ENCODE data around the gene NOX4. TPM values are rescaled to one million over a fixed set of nuclear protein-coding genes. Genes with fewer than 3 reads are reported as not detected.

The NOX4 gene
- total RNA-seq, 4 donors from 2014 or later = 0.30 to 1.4 (median 0.91) TPM; not detected in 1

DNA sequence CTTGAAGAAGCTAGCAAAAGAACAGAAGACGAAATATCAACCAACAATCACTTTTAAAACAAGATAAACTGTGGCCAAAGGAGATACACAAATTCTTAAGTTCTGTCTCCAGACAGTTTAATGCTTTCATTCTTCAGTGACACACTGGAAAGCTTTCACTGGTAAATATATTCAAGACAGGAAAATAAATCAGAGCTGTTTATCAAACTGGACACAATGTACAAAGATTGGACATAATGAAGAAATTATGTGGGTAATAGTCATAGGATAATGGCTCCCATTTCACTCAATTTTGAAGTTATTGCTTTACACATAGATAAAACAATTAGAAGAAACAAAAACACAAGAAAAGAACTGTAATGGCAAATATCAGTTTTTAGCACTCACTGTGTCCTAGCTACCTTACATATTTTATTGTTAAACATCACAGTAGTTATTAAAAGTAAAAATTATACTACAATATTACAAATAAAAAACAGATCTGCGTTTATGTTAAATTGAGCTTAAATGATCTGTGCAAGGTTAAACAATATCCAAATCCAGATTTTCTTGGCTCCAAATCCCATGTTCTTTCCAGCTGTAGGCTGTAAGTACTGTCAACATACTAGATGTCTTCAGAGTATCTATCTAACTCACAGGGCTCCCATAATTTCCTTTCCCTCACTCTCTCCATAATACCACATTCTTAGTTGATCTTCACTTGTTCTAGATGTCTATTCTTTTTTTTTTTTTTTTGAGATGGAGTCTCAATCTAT lies 38.6 kb upstream of the NOX4 start:
- Histone ChIP-seq H3K36me3 (no peaks in the 10 kb centered on the region), H3K4me1 (no peaks in the 10 kb centered on the region), H3K9me3 (no peaks in the 10 kb centered on the region), H3K27me3 (no peaks in the 10 kb centered on the region), H3K4me3 (no peak overlapping the region), H3K27ac (no peak overlapping the region)
- TF ChIP-seq POLR2A (IDR thresholded peaks at IDR 0.05) (no peak), EP300 (IDR thresholded peaks at IDR 0.05) (no peak), POLR2AphosphoS5 (IDR thresholded peaks at IDR 0.05) (no peak)
- TF ChIP-seq, protein P1, sequence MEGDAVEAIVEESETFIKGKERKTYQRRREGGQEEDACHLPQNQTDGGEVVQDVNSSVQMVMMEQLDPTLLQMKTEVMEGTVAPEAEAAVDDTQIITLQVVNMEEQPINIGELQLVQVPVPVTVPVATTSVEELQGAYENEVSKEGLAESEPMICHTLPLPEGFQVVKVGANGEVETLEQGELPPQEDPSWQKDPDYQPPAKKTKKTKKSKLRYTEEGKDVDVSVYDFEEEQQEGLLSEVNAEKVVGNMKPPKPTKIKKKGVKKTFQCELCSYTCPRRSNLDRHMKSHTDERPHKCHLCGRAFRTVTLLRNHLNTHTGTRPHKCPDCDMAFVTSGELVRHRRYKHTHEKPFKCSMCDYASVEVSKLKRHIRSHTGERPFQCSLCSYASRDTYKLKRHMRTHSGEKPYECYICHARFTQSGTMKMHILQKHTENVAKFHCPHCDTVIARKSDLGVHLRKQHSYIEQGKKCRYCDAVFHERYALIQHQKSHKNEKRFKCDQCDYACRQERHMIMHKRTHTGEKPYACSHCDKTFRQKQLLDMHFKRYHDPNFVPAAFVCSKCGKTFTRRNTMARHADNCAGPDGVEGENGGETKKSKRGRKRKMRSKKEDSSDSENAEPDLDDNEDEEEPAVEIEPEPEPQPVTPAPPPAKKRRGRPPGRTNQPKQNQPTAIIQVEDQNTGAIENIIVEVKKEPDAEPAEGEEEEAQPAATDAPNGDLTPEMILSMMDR (IDR thresholded peaks at IDR 0.05) = no peak
- DNase-seq (ENCODE audit: low spot score in 2 of 2) = no peak
- WGBS = 62% methylated on average over 2 of the region's 2 CpGs

DNA sequence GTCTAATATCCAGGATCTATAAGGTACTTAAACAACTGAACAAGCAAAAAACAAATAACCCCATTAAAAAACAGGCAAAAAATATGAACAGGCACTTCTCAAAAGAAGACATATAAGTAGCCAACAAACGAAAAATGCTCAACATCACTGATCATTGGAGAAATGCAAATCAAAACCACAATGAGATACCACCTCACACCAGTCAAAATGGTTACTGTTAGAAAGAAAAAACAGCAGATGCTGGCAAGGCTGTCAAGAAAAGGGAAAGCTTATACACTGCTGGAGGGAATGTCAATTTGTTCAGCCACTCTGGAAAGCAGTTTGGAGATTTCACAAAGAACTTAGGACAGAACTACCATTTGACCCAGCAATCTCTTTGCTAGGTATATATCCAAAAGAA lies 30.6 kb upstream of the NOX4 start:
- WGBS = 62% methylated on average over 1 of the region's 1 CpG
- no peaks in the 10 kb centered on the region for H3K4me1 ChIP-seq
- no peak for DNase-seq (ENCODE audit: low spot score in 2 of 2)
- H3K9me3 ChIP-seq = no peaks in the 10 kb centered on the region
- no peak for TF ChIP-seq POLR2AphosphoS5 (IDR thresholded peaks at IDR 0.05)
- TF ChIP-seq, protein P1 (IDR thresholded peaks at IDR 0.05) = no peak
- no peak for TF ChIP-seq POLR2A (IDR thresholded peaks at IDR 0.05)
- TF ChIP-seq EP300 (IDR thresholded peaks at IDR 0.05) = no peak
- H3K27ac ChIP-seq = no peak overlapping the region
- no peak overlapping the region for H3K4me3 ChIP-seq
- no peaks in the 10 kb centered on the region for H3K27me3 ChIP-seq
- H3K36me3 ChIP-seq = no peaks in the 10 kb centered on the region

GRCh38 chr11:89521294-89521693 lies 30.1 kb upstream of the NOX4 start:
- Histone ChIP-seq H3K9me3 (no peaks in the 10 kb centered on the region), H3K4me3 (no peak overlapping the region), H3K27me3 (no peaks in the 10 kb centered on the region), H3K4me1 (no peaks in the 10 kb centered on the region), H3K36me3 (no peaks in the 10 kb centered on the region), H3K27ac (no peak overlapping the region)
- no peak for DNase-seq (ENCODE audit: low spot score in 2 of 2)
- WGBS = 75% methylated on average over 2 of the region's 2 CpGs
- TF ChIP-seq EP300 (IDR thresholded peaks at IDR 0.05) (no peak), POLR2AphosphoS5 (IDR thresholded peaks at IDR 0.05) (no peak), POLR2A (IDR thresholded peaks at IDR 0.05) (no peak)
- TF ChIP-seq, protein P1 (IDR thresholded peaks at IDR 0.05) = no peak

- no peaks in the 10 kb centered on the region for H3K4me1 ChIP-seq
- no peaks in the 10 kb centered on the region for H3K9me3 ChIP-seq
- WGBS = 44% methylated on average over 2 of the region's 2 CpGs
These were observed 25.3 kb upstream of the NOX4 start for GRCh38 chr11:89516496-89516895.

DNA sequence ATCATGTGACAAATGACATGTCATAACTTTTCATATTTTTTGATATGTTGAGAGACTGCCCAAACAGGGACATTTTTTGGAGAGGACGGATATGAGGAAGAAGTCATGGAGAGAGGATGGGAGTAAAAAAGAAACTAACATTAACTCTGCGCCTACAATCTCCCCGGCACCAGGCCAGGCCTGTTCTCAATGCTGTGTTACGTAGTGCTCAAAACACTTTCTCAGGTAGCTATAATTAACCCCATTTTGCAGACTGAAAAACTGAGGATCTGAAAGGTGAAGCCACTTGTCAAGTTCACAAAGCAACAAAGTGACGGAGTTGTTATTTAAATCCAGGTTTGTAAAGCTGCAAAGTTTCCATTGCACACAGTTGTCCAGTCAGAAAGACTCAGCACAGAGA lies 17.4 kb upstream of the NOX4 start:
- H3K9me3 ChIP-seq = no peaks in the 10 kb centered on the region
- DNase-seq (ENCODE audit: low spot score in 2 of 2) = no peak
- no peaks in the 10 kb centered on the region for H3K27me3 ChIP-seq
- 85% methylated on average over 5 of the region's 5 CpGs for WGBS
- no peaks in the 10 kb centered on the region for H3K4me1 ChIP-seq
- H3K36me3 ChIP-seq = no peaks in the 10 kb centered on the region
- no peak overlapping the region for H3K27ac ChIP-seq
- TF ChIP-seq, protein P1 (IDR thresholded peaks at IDR 0.05) = no peak
- no peak for TF ChIP-seq EP300 (IDR thresholded peaks at IDR 0.05)
- H3K4me3 ChIP-seq = no peak overlapping the region

More at GRCh38 chr11:89516496-89516895, 25.3 kb upstream of the NOX4 start:
- TF ChIP-seq EP300 (IDR thresholded peaks at IDR 0.05) (no peak), POLR2AphosphoS5 (IDR thresholded peaks at IDR 0.05) (no peak), POLR2A (IDR thresholded peaks at IDR 0.05) (no peak)
- TF ChIP-seq, protein P1 (IDR thresholded peaks at IDR 0.05) = no peak
- no peak overlapping the region for H3K27ac ChIP-seq
- H3K27me3 ChIP-seq = no peaks in the 10 kb centered on the region
- no peaks in the 10 kb centered on the region for H3K36me3 ChIP-seq
- H3K4me3 ChIP-seq = no peak overlapping the region
- no peak for DNase-seq (ENCODE audit: low spot score in 2 of 2)

Measured in suprapubic skin (tissue), 4 donors.